Heart right ventricle (tissue), 16 donors: ENCODE data around the gene SRC. TPM values are rescaled to one million over a fixed set of nuclear protein-coding genes. Genes with fewer than 3 reads are reported as not detected.

Experiments used
- ATAC-seq, 8 donors: fragments of 200-7000 bp; cut with Tn5 transposase; one replicate each; pipeline ENCODE4 v1.9.1; 2020; ENCODE audit warnings: mild to moderate bottlenecking in 8 of 8, moderate library complexity in 8 of 8, moderate number of reproducible peaks in 1 of 8
- DNase-seq, 2 donors: peaks; one replicate each; pipeline ENCODE4 v3.0.0-alpha.2; 2020
- H3K27ac ChIP-seq, 10 donors: fragments of 200-600 bp; sonication (generic) in 2 of 10; one replicate each; pipeline versions ENCODE4 v1.5.0 to v1.8.0; 2020 to 2022; ENCODE audit warnings: mild to moderate bottlenecking in 3 of 10
- H3K27me3 ChIP-seq, 7 donors: fragments of 200-600 bp; one replicate each; pipeline ENCODE4 v1.8.0; 2021 to 2022; ENCODE audit warnings: mild to moderate bottlenecking in 2 of 7
- H3K36me3 ChIP-seq, 9 donors: fragments of 200-600 bp; sonication (generic) in 1 of 9; one replicate each; pipeline versions ENCODE4 v1.5.0 to v1.8.0; 2020 to 2022; ENCODE audit warnings: mild to moderate bottlenecking in 2 of 9
- H3K4me1 ChIP-seq, 9 donors: fragments of 200-600 bp; sonication (generic) in 1 of 9; one replicate each; pipeline versions ENCODE4 v1.5.0 to v1.8.0; 2020 to 2022; ENCODE audit warnings: mild to moderate bottlenecking in 4 of 9
- H3K4me3 ChIP-seq, 10 donors: fragments of 200-600 bp; sonication (generic) in 2 of 10; one replicate each; pipeline versions ENCODE4 v1.5.0 to v1.8.0; 2020 to 2022; ENCODE audit warnings: mild to moderate bottlenecking in 7 of 10, moderate library complexity in 2 of 10
- H3K9me3 ChIP-seq, 11 donors: fragments of 200-600 bp in 10 of 11; sonication (generic) in 2 of 11; one replicate each; pipeline versions ENCODE4 v1.5.0 to v1.8.0; 2013 to 2022; ENCODE audit warnings: mild to moderate bottlenecking in 2 of 11, control low read depth in 1 of 11, moderate library complexity in 1 of 11
- WGBS, 2 donors: extraction: QIAGEN DNeasy Blood & Tissue Kit; methylation state at CpG; one replicate each; pipeline ENCODE4 v1.1.7; 2013; ENCODE audit warnings: inconsistent platforms in 1 of 2; 5-methylcytosine and 5-hydroxymethylcytosine counted together
- intact Hi-C, 10 donors: fragments of 100-400 bp; cut with DNase I; formaldehyde crosslinking; loops; one replicate each; pipeline versions ENCODE4 v1.11.1 to v1.14.2; 2022
- polyA plus RNA-seq, 2 donors: library from polyadenylated mRNA; stranded (reverse); fragments of 200-250 nt; gene quantifications; one replicate each; pipeline ENCODE4 v1.2.3, GENCODE V29; 2013
- total RNA-seq, 10 donors: library from RNA; stranded (reverse); fragmentation: NEBNext Ultra II Directional in 3 of 10; extraction: Animal tissue kit (Norgen Biotek cat#: 25700) in 3 of 10; gene quantifications; one replicate each; pipeline versions ENCODE4 v1.2.1 to v1.2.4, GENCODE V29; 2021 to 2023
- TF ChIP-seq, protein P1 (sequence below), 9 donors: fragments of 200-600 bp; sonication (generic) in 2 of 9; IDR thresholded peaks; one replicate each; pipeline versions ENCODE4 v1.5.0 to v1.8.0; 2021 to 2022; ENCODE audit warnings: antibody characterized with exemption in 9 of 9, mild to moderate bottlenecking in 5 of 9, moderate library complexity in 1 of 9
- donor health status: Arrhythmogenic right ventricular cardiomyopathy.
- donor health status: ischemic (EF 13 %, LVEDD 7.1; RV severe dilation, severe dysfunction).
- donor health status: healthy with polysubstance abuse.
- donor health status: DM: no; HTN: yes; CAD: no.
- donor health status: DM: no; HTN: no; CAD: no.
- donor health status: ischemic (EF 25% LVEDD 6.9; RV normal size, moderate dysfunction).
- donor health status: ischemic (EF 25% LVEDD 5.7; RV mildly dilated, moderate dysfunction).
- donor health status: healthy.
- donor health status: DM: yes; HTN: yes; CAD: no.
- donor health status: Ischemic cardiomyopathy.
- donor health status: ischemic (EF 35%, LVEDD 5.7; RV mildly dilated, moderate dysfunction).
- donor health status: nonischemic (EF 11% LVEDD 7.7; RV severe dilation, severe dysfunction).
- donor health status: DM: yes; HTN: yes; CAD: no.
- donor health status: PGD.
- donor health status: ischemic (EF 29% LVEDD 5.4; RV normal size, mild dysfunction).
- donor health status: nonischemic (EF 23%, LVEDD 6.1; RV moderate dilation, normal function).

SRC gene
- total and polyA plus RNA-seq, 12 donors: 1.9 to 10.8 (median 4.2) TPM

- Histone ChIP-seq H3K27me3 (peaks cover 0 to 85% (median 40%) of the 10 kb centered on the region in 7 donors), H3K9me3 (no peaks in the 10 kb centered on the region), H3K4me3 (no peak overlapping the region), H3K36me3 (no peaks in the 10 kb centered on the region), H3K27ac (no peak overlapping the region), H3K4me1 (peaks cover 0 to 10% (median 0%) of the 10 kb centered on the region in 9 donors)
- WGBS, 2 donors: 29 to 34% methylated on average over 29 of the region's 29 CpGs
- DNase-seq (no peak), ATAC-seq (no peak)
- TF ChIP-seq, protein P1, sequence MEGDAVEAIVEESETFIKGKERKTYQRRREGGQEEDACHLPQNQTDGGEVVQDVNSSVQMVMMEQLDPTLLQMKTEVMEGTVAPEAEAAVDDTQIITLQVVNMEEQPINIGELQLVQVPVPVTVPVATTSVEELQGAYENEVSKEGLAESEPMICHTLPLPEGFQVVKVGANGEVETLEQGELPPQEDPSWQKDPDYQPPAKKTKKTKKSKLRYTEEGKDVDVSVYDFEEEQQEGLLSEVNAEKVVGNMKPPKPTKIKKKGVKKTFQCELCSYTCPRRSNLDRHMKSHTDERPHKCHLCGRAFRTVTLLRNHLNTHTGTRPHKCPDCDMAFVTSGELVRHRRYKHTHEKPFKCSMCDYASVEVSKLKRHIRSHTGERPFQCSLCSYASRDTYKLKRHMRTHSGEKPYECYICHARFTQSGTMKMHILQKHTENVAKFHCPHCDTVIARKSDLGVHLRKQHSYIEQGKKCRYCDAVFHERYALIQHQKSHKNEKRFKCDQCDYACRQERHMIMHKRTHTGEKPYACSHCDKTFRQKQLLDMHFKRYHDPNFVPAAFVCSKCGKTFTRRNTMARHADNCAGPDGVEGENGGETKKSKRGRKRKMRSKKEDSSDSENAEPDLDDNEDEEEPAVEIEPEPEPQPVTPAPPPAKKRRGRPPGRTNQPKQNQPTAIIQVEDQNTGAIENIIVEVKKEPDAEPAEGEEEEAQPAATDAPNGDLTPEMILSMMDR (IDR thresholded peaks at IDR 0.05): no peak
- intact Hi-C loops: no loop called here
Observed at GRCh38 chr20:37414224-37415035, 68.5 kb downstream of the SRC start.

DNA sequence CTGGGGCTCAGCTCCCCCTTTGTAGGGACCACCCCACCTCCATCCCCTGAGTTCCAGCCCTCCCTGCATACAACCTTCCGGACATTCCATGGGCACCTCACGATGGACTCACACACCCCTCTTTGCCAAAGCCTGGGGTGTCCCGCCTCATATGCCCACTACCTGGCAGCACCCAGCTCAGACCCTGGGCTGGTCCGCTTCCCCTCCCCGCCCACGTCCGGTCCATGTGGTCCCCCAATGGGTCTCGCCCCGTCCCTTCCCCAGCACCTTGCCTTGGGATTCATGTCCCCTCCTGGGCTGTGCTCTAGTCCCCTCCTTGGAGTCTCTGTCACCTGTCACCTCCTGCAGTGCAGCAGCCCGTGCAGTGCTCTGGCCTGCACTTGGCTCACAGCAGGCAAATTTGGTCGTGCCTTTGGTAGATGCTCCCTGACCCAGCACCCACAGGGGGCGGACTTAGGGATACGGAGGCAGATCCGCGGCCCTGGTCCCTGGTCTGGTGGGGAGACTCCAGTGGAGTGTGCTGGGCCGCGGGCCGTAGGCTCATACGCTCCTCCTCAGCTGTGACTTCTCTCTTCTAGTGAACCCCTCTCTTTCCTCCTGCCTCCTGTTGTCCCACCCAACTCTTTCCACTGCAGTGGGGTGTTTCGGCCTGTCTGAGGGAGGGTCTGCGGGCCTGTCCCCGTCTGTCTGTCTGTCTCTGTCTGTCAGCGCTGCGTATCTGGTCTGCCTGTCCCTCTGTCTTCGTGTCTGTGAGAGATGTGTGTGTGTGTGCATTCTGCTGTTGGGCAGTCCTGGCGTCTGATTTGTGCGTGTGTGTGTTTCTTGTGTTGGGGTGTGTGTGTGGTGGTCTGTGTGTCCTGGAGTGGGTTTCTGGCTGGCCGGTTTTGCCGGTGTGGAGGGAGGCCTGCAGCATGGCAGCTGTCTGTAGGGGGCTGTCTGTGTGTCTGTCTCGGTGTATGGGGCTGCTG is 69.5 kb downstream of the SRC start:
- WGBS, 2 donors: 80 to 84% methylated on average over 30 of the region's 30 CpGs
- peaks cover 0 to 85% (median 38%) of the 10 kb centered on the region in 7 donors for H3K27me3 ChIP-seq
- TF ChIP-seq, protein P1 (IDR thresholded peaks at IDR 0.05): no peak
- H3K4me1 ChIP-seq: peaks cover 0 to 10% (median 0%) of the 10 kb centered on the region in 9 donors
- no peak overlapping the region for H3K27ac ChIP-seq
- DNase-seq (no peak), ATAC-seq (no peak)
- intact Hi-C loops: no loop called here
- H3K36me3 ChIP-seq: no peaks in the 10 kb centered on the region
- H3K4me3 ChIP-seq: no peak overlapping the region
- H3K9me3 ChIP-seq: no peaks in the 10 kb centered on the region

DNA sequence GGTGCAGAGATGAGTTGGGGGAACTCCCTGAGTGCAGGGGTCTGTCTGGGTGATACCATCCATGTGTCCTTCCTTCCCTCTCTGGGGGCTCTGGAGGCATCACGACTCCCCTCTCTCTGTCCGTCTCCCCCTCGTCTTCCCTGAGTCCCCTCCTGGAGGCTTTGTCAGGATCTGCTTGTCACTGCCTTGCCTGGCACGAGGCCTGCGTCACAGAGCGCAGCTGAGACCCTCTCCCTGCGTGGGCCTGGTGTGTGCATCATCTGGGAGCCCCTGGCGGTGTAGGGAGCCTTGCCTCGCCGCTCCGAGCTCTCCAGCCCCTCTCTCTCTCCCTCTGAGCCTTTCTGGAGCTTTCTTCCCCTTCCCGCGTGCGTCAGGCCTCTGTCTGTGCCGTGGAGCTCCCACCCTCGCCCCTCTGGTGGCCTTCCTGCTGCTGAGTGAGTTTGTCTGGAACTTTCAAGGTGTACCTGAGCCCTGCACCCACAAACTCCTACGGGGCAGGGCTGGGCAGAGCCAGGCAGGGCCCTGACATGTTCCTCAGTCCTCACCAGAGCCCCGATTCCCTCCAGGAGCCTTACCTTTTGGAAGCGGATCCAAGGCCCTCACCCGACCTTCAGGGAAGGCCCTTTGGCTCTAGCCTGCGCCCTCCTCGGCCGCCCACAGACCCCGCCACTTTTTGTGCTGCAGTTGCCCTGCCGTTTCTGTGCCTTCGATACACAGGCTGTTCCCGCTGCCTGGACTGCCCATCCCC is 70.3 kb downstream of the SRC start:
- peaks cover 0 to 85% (median 37%) of the 10 kb centered on the region in 7 donors for H3K27me3 ChIP-seq
- intact Hi-C loops: no loop called here
- no peak for DNase-seq

More for the DNA sequence above, 70.3 kb downstream of the SRC start:
- Histone ChIP-seq H3K4me3 (no peak overlapping the region), H3K36me3 (no peaks in the 10 kb centered on the region), H3K27ac (no peak overlapping the region), H3K9me3 (no peaks in the 10 kb centered on the region), H3K4me1 (peaks cover 0 to 10% (median 0%) of the 10 kb centered on the region in 9 donors)
- TF ChIP-seq, protein P1 (IDR thresholded peaks at IDR 0.05): no peak
- ATAC-seq: no peak
- WGBS, 2 donors: 89 to 91% methylated on average over 27 of the region's 27 CpGs
